AG09319 (cell line): ENCODE results near the gene FNBP1L.

Source experiments
- DNase-seq: peaks from one replicate; pipeline ENCODE4 v3.0.0-alpha.2; 2010; ENCODE audit warnings: low read depth; ENCODE audit errors: extremely low read depth
- TF ChIP-seq, protein P1 (sequence below): IDR thresholded peaks from 2 replicates; pipeline ENCODE4 v1.5.1; 2011; ENCODE audit warnings: low read depth, mild to moderate bottlenecking, inconsistent platforms, low read length, moderate library complexity

The FNBP1L gene

DNA sequence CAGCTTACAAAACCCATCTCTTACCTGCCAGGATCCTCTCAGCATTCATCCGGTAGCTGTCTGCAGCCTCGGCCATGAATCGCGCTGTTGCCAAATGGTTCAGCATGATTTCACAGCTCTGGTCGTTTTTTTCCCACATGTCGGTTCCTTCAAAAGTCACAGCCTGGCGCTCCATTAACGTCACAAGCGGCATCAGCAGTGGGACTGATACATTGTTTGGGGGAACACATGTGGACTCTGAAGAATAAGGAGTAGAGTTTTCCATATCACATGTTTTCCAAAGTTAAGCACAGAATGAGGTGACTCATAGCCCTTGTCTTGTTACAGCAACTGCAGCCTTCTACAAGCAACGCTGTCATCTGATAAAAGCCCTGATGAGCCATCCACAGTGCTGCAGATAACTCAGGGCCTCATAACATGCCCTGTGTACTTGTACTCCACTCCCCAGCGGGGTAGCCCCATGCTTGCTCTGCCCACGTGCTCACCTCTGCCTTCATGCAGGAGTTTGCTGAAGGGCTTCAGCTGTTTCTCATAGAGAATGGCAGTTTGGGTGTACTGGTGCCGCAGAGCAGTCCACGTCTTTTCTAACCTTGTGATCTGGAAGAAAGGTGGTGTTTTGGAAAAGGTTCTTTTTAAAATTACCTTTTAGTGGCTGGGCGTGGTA lies 119.5 kb downstream of the FNBP1L start:
- DNase-seq = no peak
- TF ChIP-seq, protein P1, sequence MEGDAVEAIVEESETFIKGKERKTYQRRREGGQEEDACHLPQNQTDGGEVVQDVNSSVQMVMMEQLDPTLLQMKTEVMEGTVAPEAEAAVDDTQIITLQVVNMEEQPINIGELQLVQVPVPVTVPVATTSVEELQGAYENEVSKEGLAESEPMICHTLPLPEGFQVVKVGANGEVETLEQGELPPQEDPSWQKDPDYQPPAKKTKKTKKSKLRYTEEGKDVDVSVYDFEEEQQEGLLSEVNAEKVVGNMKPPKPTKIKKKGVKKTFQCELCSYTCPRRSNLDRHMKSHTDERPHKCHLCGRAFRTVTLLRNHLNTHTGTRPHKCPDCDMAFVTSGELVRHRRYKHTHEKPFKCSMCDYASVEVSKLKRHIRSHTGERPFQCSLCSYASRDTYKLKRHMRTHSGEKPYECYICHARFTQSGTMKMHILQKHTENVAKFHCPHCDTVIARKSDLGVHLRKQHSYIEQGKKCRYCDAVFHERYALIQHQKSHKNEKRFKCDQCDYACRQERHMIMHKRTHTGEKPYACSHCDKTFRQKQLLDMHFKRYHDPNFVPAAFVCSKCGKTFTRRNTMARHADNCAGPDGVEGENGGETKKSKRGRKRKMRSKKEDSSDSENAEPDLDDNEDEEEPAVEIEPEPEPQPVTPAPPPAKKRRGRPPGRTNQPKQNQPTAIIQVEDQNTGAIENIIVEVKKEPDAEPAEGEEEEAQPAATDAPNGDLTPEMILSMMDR = no peak

DNA sequence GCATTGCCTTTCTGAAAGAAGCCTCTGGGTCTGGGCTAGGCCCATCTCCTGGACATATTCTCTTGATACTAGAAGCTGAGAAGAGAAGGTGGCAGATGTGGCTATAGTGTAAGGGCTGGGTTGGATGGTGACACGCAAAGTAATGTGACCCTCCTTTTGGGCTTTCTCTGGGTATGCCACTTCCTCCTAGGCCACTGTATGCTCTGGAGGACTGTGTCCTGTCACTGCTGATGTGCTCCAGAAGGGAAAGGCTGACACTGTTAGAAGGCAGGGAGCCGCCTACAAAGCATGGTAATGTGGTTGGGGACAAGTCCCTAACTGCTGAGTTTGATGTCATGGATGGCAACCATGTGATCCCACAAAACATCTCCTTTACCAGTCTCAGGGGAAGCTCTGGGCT lies 121.6 kb downstream of the FNBP1L start:
- TF ChIP-seq, protein P1 = no peak

DNA sequence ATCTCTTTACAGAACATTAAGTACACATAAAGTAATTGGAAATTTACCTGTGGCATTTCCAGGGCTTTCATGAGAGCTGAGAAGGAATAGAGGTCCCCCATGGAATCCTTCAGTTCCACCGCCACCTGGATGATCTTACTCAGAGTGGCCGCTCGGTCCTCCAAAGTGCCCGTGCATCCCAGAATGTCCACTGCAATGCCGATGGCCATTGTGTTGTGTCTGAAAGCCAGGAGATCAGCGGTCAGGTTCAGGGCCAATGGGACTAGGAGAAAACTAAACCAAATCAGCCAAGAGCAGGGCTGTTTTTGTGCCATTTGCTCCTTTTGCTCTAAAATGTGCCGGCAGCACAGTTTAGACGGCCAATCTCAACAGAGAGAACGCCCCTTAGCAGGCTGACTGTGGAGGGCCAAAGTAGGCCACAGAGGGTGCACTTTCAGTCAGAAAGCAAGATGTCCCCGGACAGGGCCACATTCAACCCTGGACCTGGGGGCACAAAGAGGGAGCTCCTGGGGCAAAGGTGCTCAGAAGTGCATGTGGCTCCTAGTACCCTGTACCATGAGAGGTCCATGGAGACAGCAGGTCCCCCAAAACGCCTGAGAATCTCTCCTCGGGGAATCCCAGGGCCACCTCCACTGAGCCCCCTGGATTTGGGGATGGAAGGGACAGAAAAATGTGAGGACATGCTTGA lies 123.8 kb downstream of the FNBP1L start:
- TF ChIP-seq, protein P1 = no peak
- no peak for DNase-seq

More for the DNA sequence above, 121.6 kb downstream of the FNBP1L start:
- no peak for DNase-seq

DNA sequence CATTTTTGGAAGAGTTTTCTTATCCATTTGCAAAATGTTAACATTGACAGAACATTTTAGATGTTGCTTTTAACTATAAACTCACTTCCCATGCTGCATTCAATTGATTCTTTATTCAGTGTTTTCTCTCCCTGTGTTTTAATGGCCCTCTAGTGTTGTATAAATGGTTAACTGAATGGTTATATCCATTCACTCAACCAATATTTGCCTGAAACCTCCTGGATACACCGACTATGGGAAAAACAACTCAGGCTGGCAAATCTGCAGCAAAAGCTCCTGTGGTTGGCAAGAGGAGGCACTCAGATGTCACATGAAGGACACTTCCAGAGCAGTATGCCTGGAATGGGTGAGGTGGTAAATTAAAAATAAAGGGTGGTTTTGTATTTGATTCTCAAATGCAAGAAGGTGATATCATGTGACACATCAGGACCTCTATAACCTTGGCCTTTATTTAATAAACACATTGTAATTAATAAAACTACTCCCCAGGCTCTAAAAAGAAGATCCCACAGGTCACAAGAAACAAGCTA lies 126.1 kb downstream of the FNBP1L start:
- DNase-seq = no peak
- TF ChIP-seq, protein P1 = no peak

DNA sequence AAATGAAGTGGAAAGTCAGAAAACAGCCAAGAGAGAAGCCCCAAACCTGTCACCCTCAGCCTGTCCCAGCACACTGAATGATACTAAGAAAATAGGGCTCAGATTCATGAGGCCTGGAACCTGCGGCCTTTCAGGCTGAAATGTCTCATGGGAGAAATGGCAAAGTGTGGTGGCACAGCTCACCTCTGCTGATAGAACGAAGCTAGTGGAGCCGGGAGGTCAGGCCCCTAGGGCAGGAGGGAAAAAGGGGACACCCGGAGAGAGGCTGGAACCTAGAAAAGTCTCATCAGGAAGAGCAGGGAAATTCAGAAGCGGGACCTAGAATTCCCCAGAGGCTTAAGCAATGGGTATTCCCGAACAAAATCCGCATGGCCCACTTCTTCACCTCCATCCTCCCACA lies 126.6 kb downstream of the FNBP1L start:
- DNase-seq = no peak
- TF ChIP-seq, protein P1 = no peak

DNA sequence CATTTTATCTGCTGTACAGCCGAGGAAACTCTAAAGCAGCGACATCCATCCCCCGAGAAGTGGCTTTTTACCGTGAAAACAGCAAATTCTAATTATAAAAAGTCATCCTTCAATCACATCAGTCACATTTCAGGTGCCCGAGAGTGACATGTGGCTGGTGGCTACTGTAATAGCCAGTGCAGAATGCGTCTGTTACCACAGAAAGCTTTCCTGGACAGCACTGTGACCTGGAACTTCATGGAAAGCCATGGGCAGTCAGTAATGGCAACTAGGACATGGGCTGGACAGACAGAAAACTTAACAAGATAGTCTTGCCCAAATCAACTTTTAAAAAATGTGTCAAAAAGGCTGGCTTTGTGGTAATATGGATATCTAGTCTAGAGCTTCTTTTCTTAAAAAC lies 127.1 kb downstream of the FNBP1L start:
- TF ChIP-seq, protein P1 = no peak
- DNase-seq = no peak

DNA sequence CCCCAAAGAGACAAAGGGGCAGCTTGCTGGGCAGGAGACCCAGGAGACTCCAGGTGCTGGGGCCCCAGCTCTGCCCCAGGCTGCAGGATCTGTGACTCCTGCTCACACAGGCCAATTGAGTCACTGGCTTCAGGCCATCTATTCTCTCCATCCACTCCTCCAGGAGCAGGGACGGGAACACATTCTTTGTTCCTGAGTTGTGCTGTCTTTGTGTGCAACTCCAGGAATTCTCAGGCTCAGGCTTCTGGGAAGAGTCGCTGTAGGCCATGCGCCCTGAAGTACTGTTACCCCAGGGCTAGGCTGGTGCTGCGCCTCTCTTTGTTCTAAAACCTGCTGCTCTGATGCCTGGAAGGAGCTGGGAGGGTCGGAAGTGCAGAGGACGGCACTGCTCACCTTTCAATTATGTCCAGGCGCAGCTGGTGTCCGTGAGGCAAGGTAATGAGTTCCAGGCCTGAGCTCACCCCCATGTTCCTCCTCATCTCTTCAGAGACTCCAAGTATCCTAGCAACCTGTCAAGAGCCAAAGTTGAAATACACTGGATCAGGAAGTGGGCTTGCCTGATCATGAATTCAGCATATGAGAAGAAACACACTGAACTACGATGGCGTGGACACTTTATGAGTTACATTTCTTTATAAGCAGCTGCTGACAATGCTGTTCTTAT lies 127.8 kb downstream of the FNBP1L start:
- no peak for DNase-seq
- TF ChIP-seq, protein P1 = no peak
